ENCODE measurements around the gene SIRT5. TPM values are rescaled to one million over a fixed set of nuclear protein-coding genes. Genes with fewer than 3 reads are reported as not detected.

SIRT5 gene
- total and polyA plus RNA-seq, 2 donors (not counting 1 experiment from before 2014, with no cell fraction given): 8.1 to 16.3 TPM

- Histone ChIP-seq H3K36me3 (replicated peaks in 1 of 2; ENCODE audit: control extremely low read depth in 1 of 2, control insufficient read depth in 1 of 2, extremely low read depth in 1 of 2, insufficient read depth in 2 of 2, low read length in 1 of 2) (peaks cover 11 to 39% of the 10 kb centered on the region in 2 experiments), H3K27ac (ENCODE audit: low read length in 2 of 2) (no peak overlapping the region), H3K4me3 (ENCODE audit: control extremely low read depth in 1 of 5, extremely low read depth in 1 of 5, insufficient read depth in 1 of 5, low read depth in 2 of 5, low read length in 4 of 5) (no peak overlapping the region), H4K20me1 (ENCODE audit: control insufficient read depth, insufficient read depth, low read length, poor library complexity, severe bottlenecking) (no peaks in the 10 kb centered on the region), H2AFZ (ENCODE audit: insufficient read depth, low read depth, low read length, poor library complexity, severe bottlenecking) (no peak overlapping the region), H3K27me3 (replicated peaks in 1 of 4; ENCODE audit: control extremely low read depth in 1 of 4, control insufficient read depth in 3 of 4, insufficient read depth in 4 of 4, low read length in 3 of 4) (no peaks in the 10 kb centered on the region), H3K4me2 (replicated peaks; ENCODE audit: low read depth, low read length, poor library complexity, severe bottlenecking) (no peak overlapping the region), H3K9ac (ENCODE audit: low read length) (no peak overlapping the region), H3K79me2 (ENCODE audit: control insufficient read depth, insufficient read depth, low read length) (peaks cover 21% of the 10 kb centered on the region), H3K4me1 (ENCODE audit: control insufficient read depth in 2 of 2, insufficient read depth in 2 of 2, low read length in 2 of 2) (no peaks in the 10 kb centered on the region), H3K9me3 (ENCODE audit: control extremely low read depth in 1 of 3, control insufficient read depth in 2 of 3, insufficient read depth in 1 of 3, low read length in 2 of 3) (no peaks in the 10 kb centered on the region)
- H3K9me3 Mint-ChIP-seq (ENCODE audit: insufficient read depth): no peaks in the 10 kb centered on the region
- ChIA-PET POLR2A (no interaction called here), CTCF (interaction anchor here (1.7 kb wide), 1 partner anchor 12 kb away, joined by 7 read pairs; the partner anchor contains the start of gene SIRT5)
- no peaks in the 10 kb centered on the region for H3K27me3 Mint-ChIP-seq
- DNase-seq (no peak), ATAC-seq (ENCODE audit: low read depth) (no peak)
- no peak overlapping the region for H3K27ac Mint-ChIP-seq
- intact Hi-C loops (cut with micrococcal nuclease): no loop called here
- 92% methylated on average over 7 of the region's 7 CpGs for WGBS (ENCODE audit: insufficient coverage)
- no peaks in the 10 kb centered on the region for H3K4me1 Mint-ChIP-seq
- TF ChIP-seq EZH2 (IDR thresholded peaks at IDR 0.05; ENCODE audit: borderline replicate concordance, insufficient read depth, low read depth, low read length, poor library complexity, severe bottlenecking): no peak
- no peak for TF ChIP-seq CTCF (IDR thresholded peaks at IDR 0.05)
- H3K4me3 Mint-ChIP-seq: no peak overlapping the region
Measured at GRCh38 chr6:13586603-13587542, 12.5 kb downstream of the SIRT5 start.

GRCh38 chr6:13589801-13590200, 15.4 kb downstream of the SIRT5 start:
- Histone ChIP-seq H3K4me3 (ENCODE audit: control extremely low read depth in 1 of 5, extremely low read depth in 1 of 5, insufficient read depth in 1 of 5, low read depth in 2 of 5, low read length in 4 of 5) (no peak overlapping the region), H3K9me3 (ENCODE audit: control extremely low read depth in 1 of 3, control insufficient read depth in 2 of 3, insufficient read depth in 1 of 3, low read length in 2 of 3) (no peaks in the 10 kb centered on the region), H4K20me1 (ENCODE audit: control insufficient read depth, insufficient read depth, low read length, poor library complexity, severe bottlenecking) (no peaks in the 10 kb centered on the region), H3K79me2 (ENCODE audit: control insufficient read depth, insufficient read depth, low read length) (peaks cover 21% of the 10 kb centered on the region), H3K4me1 (ENCODE audit: control insufficient read depth in 2 of 2, insufficient read depth in 2 of 2, low read length in 2 of 2) (no peaks in the 10 kb centered on the region), H3K4me2 (replicated peaks; ENCODE audit: low read depth, low read length, poor library complexity, severe bottlenecking) (no peak overlapping the region), H3K27me3 (replicated peaks in 1 of 4; ENCODE audit: control extremely low read depth in 1 of 4, control insufficient read depth in 3 of 4, insufficient read depth in 4 of 4, low read length in 3 of 4) (no peaks in the 10 kb centered on the region), H2AFZ (ENCODE audit: insufficient read depth, low read depth, low read length, poor library complexity, severe bottlenecking) (no peak overlapping the region), H3K27ac (ENCODE audit: low read length in 2 of 2) (no peak overlapping the region), H3K36me3 (replicated peaks in 1 of 2; ENCODE audit: control extremely low read depth in 1 of 2, control insufficient read depth in 1 of 2, extremely low read depth in 1 of 2, insufficient read depth in 2 of 2, low read length in 1 of 2) (peaks cover 12 to 37% of the 10 kb centered on the region in 2 experiments), H3K9ac (ENCODE audit: low read length) (no peak overlapping the region)
- H3K4me3 Mint-ChIP-seq: no peak overlapping the region
- POLR2A ChIA-PET: no interaction called here
- H3K27ac Mint-ChIP-seq: no peak overlapping the region
- no peaks in the 10 kb centered on the region for H3K9me3 Mint-ChIP-seq (ENCODE audit: insufficient read depth)
- H3K27me3 Mint-ChIP-seq: no peaks in the 10 kb centered on the region
- H3K4me1 Mint-ChIP-seq: no peaks in the 10 kb centered on the region
- WGBS (ENCODE audit: insufficient coverage): 98% methylated on average over 5 of the region's 9 CpGs
- CTCF ChIA-PET: no interaction called here
- TF ChIP-seq CTCF (IDR thresholded peaks at IDR 0.05) (no peak), EZH2 (IDR thresholded peaks at IDR 0.05; ENCODE audit: borderline replicate concordance, insufficient read depth, low read depth, low read length, poor library complexity, severe bottlenecking) (no peak)
- DNase-seq: no peak
- ATAC-seq (ENCODE audit: low read depth): no peak
- intact Hi-C loops (cut with micrococcal nuclease): no loop called here

Data from B cell (primary cell).